ENCODE results near the gene RALY. TPM values are rescaled to one million over a fixed set of nuclear protein-coding genes. Genes with fewer than 3 reads are reported as not detected.

The RALY gene
- total and polyA plus RNA-seq, 4 experiments from 2014 or later, result 112 to 218 (median 153) TPM

- H3K4me3 Mint-ChIP-seq, result peak overlapping the region in 7 of 8 donors; percentile 17 to 71 (median 62)
- no peaks in the 10 kb centered on the region for H3K27me3 Mint-ChIP-seq
- Histone ChIP-seq H3K4me3 (ENCODE audit: low read length in 2 of 2) (no peak overlapping the region), H3K4me1 (ENCODE audit: insufficient read depth, low read length) (peaks cover 68% of the 10 kb centered on the region), H3K27me3 (ENCODE audit: insufficient read depth, low read length) (no peaks in the 10 kb centered on the region), H3K9me3 (ENCODE audit: control insufficient read depth in 1 of 2, low read length in 2 of 2) (no peaks in the 10 kb centered on the region), H3K36me3 (ENCODE audit: insufficient read depth, low read length) (peaks cover 16% of the 10 kb centered on the region), H3K27ac (ENCODE audit: low read depth, low read length) (no peak overlapping the region)
- ChIA-PET POLR2A (ENCODE audit: partially characterized antibody) (interaction anchor here (1.1 kb wide), 1 partner anchor 297 kb away, joined by 4 read pairs; no protein-coding TSS in a partner anchor), CTCF (ENCODE audit: partially characterized antibody) (interaction anchor here (2.0 kb wide), 1 partner anchor 20 kb away, joined by 9 read pairs; no protein-coding TSS in a partner anchor)
- H3K27ac Mint-ChIP-seq, result peak overlapping the region in 6 of 7 donors; percentile 9 to 78 (median 54)
- H3K9me3 Mint-ChIP-seq, result peaks cover 0 to 5% (median 0%) of the 10 kb centered on the region in 8 donors
- DNase-seq, result no peak
- H3K4me1 Mint-ChIP-seq, result peaks cover 44 to 72% (median 57%) of the 10 kb centered on the region in 4 donors
- intact Hi-C loops (cut with micrococcal nuclease), result no loop called here
- H3K36me3 Mint-ChIP-seq, result peaks cover 15 to 57% of the 10 kb centered on the region in 2 donors
Measured at GRCh38 chr20:34109442-34109841, 115.7 kb downstream of the RALY start.

GRCh38 chr20:34110025-34110744, 116.5 kb downstream of the RALY start:
- ChIA-PET POLR2A (ENCODE audit: partially characterized antibody) (interaction anchor here (2.4 kb wide), 1 partner anchor 17 kb away, joined by 14 read pairs; no protein-coding TSS in a partner anchor), CTCF (ENCODE audit: partially characterized antibody) (no interaction called here)
- peaks cover 8 to 49% of the 10 kb centered on the region in 2 donors for H3K36me3 Mint-ChIP-seq
- no peak for DNase-seq
- intact Hi-C loops (cut with micrococcal nuclease), result loop anchor here (5.0 kb wide), 2 partner anchors 192 to 668 kb away; partner anchors contain the start of genes AHCY and SNTA1
- peaks cover 40 to 68% (median 52%) of the 10 kb centered on the region in 4 donors for H3K4me1 Mint-ChIP-seq
- H3K4me3 Mint-ChIP-seq, result peak overlapping the region; percentile 90 to 99 (median 94)
- Histone ChIP-seq H3K27me3 (ENCODE audit: insufficient read depth, low read length) (no peaks in the 10 kb centered on the region), H3K4me1 (ENCODE audit: insufficient read depth, low read length) (peaks cover 64% of the 10 kb centered on the region), H3K9me3 (ENCODE audit: control insufficient read depth in 1 of 2, low read length in 2 of 2) (no peaks in the 10 kb centered on the region), H3K27ac (ENCODE audit: low read depth, low read length) (peak overlapping the region; percentile 95), H3K4me3 (ENCODE audit: low read length in 2 of 2) (peak overlapping the region; percentile 92 to 94), H3K36me3 (ENCODE audit: insufficient read depth, low read length) (peaks cover 11% of the 10 kb centered on the region)
- no peaks in the 10 kb centered on the region for H3K27me3 Mint-ChIP-seq
- peaks cover 0 to 5% (median 0%) of the 10 kb centered on the region in 8 donors for H3K9me3 Mint-ChIP-seq
- peak overlapping the region; percentile 86 to 99 (median 96) for H3K27ac Mint-ChIP-seq

- H3K36me3 ChIP-seq (ENCODE audit: insufficient read depth, low read length), result peaks cover 8% of the 10 kb centered on the region
- H3K9me3 Mint-ChIP-seq, result peaks cover 0 to 5% (median 0%) of the 10 kb centered on the region in 8 donors
- peaks cover 56% of the 10 kb centered on the region for H3K4me1 ChIP-seq (ENCODE audit: insufficient read depth, low read length)
- POLR2A ChIA-PET (ENCODE audit: partially characterized antibody), result interaction anchor here (0.6 to 3.0 kb wide), 9 partner anchors 11 to 667 kb away, joined by 4 to 71 read pairs (median 13); partner anchors contain the start of genes ACTL10, CHMP4B, PXMP4 and RALY
- peaks cover 34 to 59% (median 45%) of the 10 kb centered on the region in 4 donors for H3K4me1 Mint-ChIP-seq
- H3K27me3 ChIP-seq (ENCODE audit: insufficient read depth, low read length), result no peaks in the 10 kb centered on the region
- peak in 4 of 5 donors; percentile 10 to 27 (median 18) for DNase-seq
- peak overlapping the region; percentile 92 to 94 for H3K4me3 ChIP-seq (ENCODE audit: low read length in 2 of 2)
- CTCF ChIA-PET (ENCODE audit: partially characterized antibody), result no interaction called here
- H3K4me3 Mint-ChIP-seq, result peak overlapping the region; percentile 90 to 99 (median 94)
- H3K27ac ChIP-seq (ENCODE audit: low read depth, low read length), result peak overlapping the region; percentile 95
- peak overlapping the region; percentile 86 to 99 (median 96) for H3K27ac Mint-ChIP-seq
- no peaks in the 10 kb centered on the region for H3K27me3 Mint-ChIP-seq
- H3K9me3 ChIP-seq (ENCODE audit: control insufficient read depth in 1 of 2, low read length in 2 of 2), result no peaks in the 10 kb centered on the region
- intact Hi-C loops (cut with micrococcal nuclease), result loop anchor here (5.0 kb wide), 2 partner anchors 191 to 669 kb away; partner anchors contain the start of genes AHCY and SNTA1
- peaks cover 4 to 42% of the 10 kb centered on the region in 2 donors for H3K36me3 Mint-ChIP-seq
Measured at GRCh38 chr20:34110745-34111641, 117.3 kb downstream of the RALY start.

- Mint-ChIP-seq H3K4me1 (peaks cover 32 to 52% (median 40%) of the 10 kb centered on the region in 4 donors), H3K27ac (peak within 1 kb of the TSS; percentile 91 to 99 (median 96)), H3K27me3 (no peaks in the 10 kb centered on the region), H3K36me3 (peaks cover 4 to 39% of the 10 kb centered on the region in 2 donors), H3K4me3 (peak within 1 kb of the TSS; percentile 90 to 99 (median 94)), H3K9me3 (peaks cover 0 to 5% (median 0%) of the 10 kb centered on the region in 8 donors)
- DNase-seq, result peak; percentile 93 to 97 (median 97)
- POLR2A ChIA-PET (ENCODE audit: partially characterized antibody), result interaction anchor here (0.6 to 3.0 kb wide), 34 partner anchors 8 to 1843 kb away, joined by 3 to 71 read pairs (median 5); partner anchors contain the start of genes ACTL10, AHCY, CBFA2T2 and CHMP4B
- intact Hi-C loops (cut with micrococcal nuclease), result loop anchor here (1.0 to 5.0 kb wide), 7 partner anchors 17 to 670 kb away; partner anchors contain the start of genes AHCY, CHMP4B, RALY and SNTA1
- H3K4me3 ChIP-seq (ENCODE audit: low read length in 2 of 2), result peak within 1 kb of the TSS; percentile 92 to 94
- H3K36me3 ChIP-seq (ENCODE audit: insufficient read depth, low read length), result peaks cover 8% of the 10 kb centered on the region
- H3K4me1 ChIP-seq (ENCODE audit: insufficient read depth, low read length), result peaks cover 47% of the 10 kb centered on the region
- H3K9me3 ChIP-seq (ENCODE audit: control insufficient read depth in 1 of 2, low read length in 2 of 2), result no peaks in the 10 kb centered on the region
- H3K27ac ChIP-seq (ENCODE audit: low read depth, low read length), result peak within 1 kb of the TSS; percentile 95
- no peaks in the 10 kb centered on the region for H3K27me3 ChIP-seq (ENCODE audit: insufficient read depth, low read length)
- CTCF ChIA-PET (ENCODE audit: partially characterized antibody), result interaction anchor here (0.8 to 1.8 kb wide), 8 partner anchors 17 to 592 kb away, joined by 3 to 6 read pairs (median 4); partner anchors contain the start of gene TP53INP2
Measured at GRCh38 chr20:34111702-34112599, 118.2 kb downstream of the RALY start, which contains the start of gene EIF2S2. TSS of gene EIF2S2 (minus strand) at chr20:34112243. CDS start at chr20:34112110, 133 bp downstream.

GRCh38 chr20:34112600-34113101, 118.9 kb downstream of the RALY start:
- Mint-ChIP-seq H3K27me3 (no peaks in the 10 kb centered on the region), H3K9me3 (peaks cover 0 to 5% (median 0%) of the 10 kb centered on the region in 8 donors), H3K27ac (peak overlapping the region; percentile 91 to 99 (median 96)), H3K36me3 (peaks cover 4 to 35% of the 10 kb centered on the region in 2 donors), H3K4me3 (peak overlapping the region; percentile 90 to 99 (median 94)), H3K4me1 (peaks cover 27 to 45% (median 34%) of the 10 kb centered on the region in 4 donors)
- intact Hi-C loops (cut with micrococcal nuclease), result loop anchor here (1.0 to 5.0 kb wide), 7 partner anchors 16 to 670 kb away; partner anchors contain the start of genes AHCY, CHMP4B, RALY and SNTA1
- CTCF ChIA-PET (ENCODE audit: partially characterized antibody), result interaction anchor here (0.7 to 1.8 kb wide), 9 partner anchors 16 to 591 kb away, joined by 3 to 6 read pairs (median 3); partner anchors contain the start of gene TP53INP2
- Histone ChIP-seq H3K4me1 (ENCODE audit: insufficient read depth, low read length) (peaks cover 40% of the 10 kb centered on the region), H3K27ac (ENCODE audit: low read depth, low read length) (peak overlapping the region; percentile 95), H3K36me3 (ENCODE audit: insufficient read depth, low read length) (peaks cover 8% of the 10 kb centered on the region), H3K4me3 (ENCODE audit: low read length in 2 of 2) (peak overlapping the region; percentile 62 to 94), H3K27me3 (ENCODE audit: insufficient read depth, low read length) (no peaks in the 10 kb centered on the region), H3K9me3 (ENCODE audit: control insufficient read depth in 1 of 2, low read length in 2 of 2) (no peaks in the 10 kb centered on the region)
- POLR2A ChIA-PET (ENCODE audit: partially characterized antibody), result interaction anchor here (0.8 to 3.0 kb wide), 33 partner anchors 9 to 1842 kb away, joined by 3 to 71 read pairs (median 5); partner anchors contain the start of genes ACTL10, AHCY, CBFA2T2 and CHMP4B
- peak in 1 of 5 donors; percentile 39 for DNase-seq
